ENCODE results near the gene SCRN2. TPM values are rescaled to one million over a fixed set of nuclear protein-coding genes. Genes with fewer than 3 reads are reported as not detected.
A peak's percentile ranks its signal among the peaks of the same experiment; 100 is the strongest.

The SCRN2 gene
- total and polyA plus RNA-seq, 12 donors = 6.3 to 136 (median 40.5) TPM

DNA sequence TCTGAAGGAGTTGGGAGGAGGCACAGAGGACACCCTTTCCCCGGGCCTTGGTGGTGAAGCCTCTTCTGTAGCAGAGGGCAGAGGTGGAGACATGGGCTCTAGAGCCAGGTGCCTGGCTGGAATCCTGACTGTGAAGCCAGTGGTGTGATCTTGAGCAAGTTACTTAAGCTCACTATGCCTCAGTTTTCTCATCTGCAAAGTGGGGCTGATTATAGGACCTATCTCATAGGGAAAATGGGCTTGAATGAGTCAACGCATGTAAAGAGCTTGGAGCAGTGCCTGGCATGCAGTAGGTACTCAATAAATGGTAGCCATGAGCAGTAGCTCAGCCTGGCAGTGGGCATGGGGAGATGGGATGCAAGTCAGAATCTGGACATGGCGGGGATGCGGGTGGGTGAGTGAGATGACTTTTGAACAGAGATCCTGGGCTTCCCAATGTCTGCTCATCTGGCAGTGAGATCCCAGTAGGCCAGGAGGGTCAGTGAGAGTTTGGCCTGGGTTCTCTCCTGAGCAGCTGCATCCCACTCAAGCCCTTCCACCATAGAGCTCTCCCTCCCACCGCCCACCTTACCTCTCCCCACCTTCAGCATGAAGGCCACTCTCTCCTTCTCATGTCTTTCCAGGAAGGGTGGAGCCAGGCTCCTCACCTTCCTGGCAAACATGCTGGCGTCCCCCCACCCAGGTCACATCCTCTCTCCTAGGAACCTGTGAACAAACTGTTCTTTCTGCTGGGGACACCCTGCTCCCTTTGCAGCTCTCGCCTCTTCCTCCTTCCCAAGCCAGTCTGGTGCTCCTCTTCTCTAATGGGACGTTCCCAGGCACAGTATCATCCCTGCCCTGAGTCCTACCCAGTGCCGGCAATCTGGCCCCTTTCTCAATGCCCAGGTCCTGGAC, 41.9 kb upstream of the SCRN2 start:
- Histone ChIP-seq H3K27ac (peak overlapping the region in 1 of 5 donors; percentile 26), H3K4me3 (no peak overlapping the region)

DNA sequence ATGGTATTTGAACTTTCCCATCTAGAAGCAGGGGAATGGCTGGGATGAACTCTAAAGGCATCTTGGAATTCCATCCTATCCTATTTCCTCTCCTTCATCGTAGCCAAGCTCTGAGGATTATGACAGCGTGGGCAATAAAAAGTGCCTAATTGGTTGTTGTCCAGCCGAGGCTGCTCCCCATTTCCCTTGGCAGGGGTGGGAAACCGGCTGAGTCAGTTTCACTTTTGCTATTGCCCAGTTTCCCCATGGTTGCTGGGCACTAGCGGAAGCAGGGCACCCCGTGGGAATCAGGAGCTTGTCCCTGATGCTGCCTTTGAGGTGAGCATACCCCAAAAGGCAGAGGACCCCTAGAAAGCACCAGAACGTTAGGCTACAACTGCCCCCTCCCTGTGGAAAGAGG, 41.2 kb upstream of the SCRN2 start:
- TF ChIP-seq POLR2A (IDR thresholded peaks at IDR 0.05) = no peak
- TF ChIP-seq, protein P1, sequence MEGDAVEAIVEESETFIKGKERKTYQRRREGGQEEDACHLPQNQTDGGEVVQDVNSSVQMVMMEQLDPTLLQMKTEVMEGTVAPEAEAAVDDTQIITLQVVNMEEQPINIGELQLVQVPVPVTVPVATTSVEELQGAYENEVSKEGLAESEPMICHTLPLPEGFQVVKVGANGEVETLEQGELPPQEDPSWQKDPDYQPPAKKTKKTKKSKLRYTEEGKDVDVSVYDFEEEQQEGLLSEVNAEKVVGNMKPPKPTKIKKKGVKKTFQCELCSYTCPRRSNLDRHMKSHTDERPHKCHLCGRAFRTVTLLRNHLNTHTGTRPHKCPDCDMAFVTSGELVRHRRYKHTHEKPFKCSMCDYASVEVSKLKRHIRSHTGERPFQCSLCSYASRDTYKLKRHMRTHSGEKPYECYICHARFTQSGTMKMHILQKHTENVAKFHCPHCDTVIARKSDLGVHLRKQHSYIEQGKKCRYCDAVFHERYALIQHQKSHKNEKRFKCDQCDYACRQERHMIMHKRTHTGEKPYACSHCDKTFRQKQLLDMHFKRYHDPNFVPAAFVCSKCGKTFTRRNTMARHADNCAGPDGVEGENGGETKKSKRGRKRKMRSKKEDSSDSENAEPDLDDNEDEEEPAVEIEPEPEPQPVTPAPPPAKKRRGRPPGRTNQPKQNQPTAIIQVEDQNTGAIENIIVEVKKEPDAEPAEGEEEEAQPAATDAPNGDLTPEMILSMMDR (IDR thresholded peaks at IDR 0.05) = no peak
- H3K27me3 ChIP-seq = no peaks in the 10 kb centered on the region
- H3K9me3 ChIP-seq (replicated peaks in 1 of 3) = no peaks in the 10 kb centered on the region
- peaks cover 12 to 28% of the 10 kb centered on the region in 2 donors for H3K4me1 ChIP-seq (replicated peaks in 1 of 2)
- H3K4me3 ChIP-seq = no peak overlapping the region
- WGBS, 4 donors = 39 to 61% (median 51%) methylated on average over 7 of the region's 7 CpGs
- peak overlapping the region in 1 of 5 donors; percentile 26 for H3K27ac ChIP-seq
- H3K36me3 ChIP-seq (replicated peaks in 1 of 2) = no peaks in the 10 kb centered on the region
- intact Hi-C loops (cut with DNase I) = no loop called here
- DNase-seq = peak in 4 of 7 donors; percentile 30 to 62 (median 36)

More for the DNA sequence above, 41.9 kb upstream of the SCRN2 start:
- DNase-seq = no peak
- Histone ChIP-seq H3K36me3 (replicated peaks in 1 of 2) (no peaks in the 10 kb centered on the region), H3K4me1 (replicated peaks in 1 of 2) (peaks cover 9 to 21% of the 10 kb centered on the region in 2 donors), H3K27me3 (no peaks in the 10 kb centered on the region), H3K9me3 (replicated peaks in 1 of 3) (no peaks in the 10 kb centered on the region)
- intact Hi-C loops (cut with DNase I) = no loop called here
- no peak for TF ChIP-seq POLR2A (IDR thresholded peaks at IDR 0.05)
- TF ChIP-seq, protein P1 (IDR thresholded peaks at IDR 0.05) = no peak
- WGBS, 4 donors = 85 to 95% (median 89%) methylated on average over 9 of the region's 9 CpGs

DNA sequence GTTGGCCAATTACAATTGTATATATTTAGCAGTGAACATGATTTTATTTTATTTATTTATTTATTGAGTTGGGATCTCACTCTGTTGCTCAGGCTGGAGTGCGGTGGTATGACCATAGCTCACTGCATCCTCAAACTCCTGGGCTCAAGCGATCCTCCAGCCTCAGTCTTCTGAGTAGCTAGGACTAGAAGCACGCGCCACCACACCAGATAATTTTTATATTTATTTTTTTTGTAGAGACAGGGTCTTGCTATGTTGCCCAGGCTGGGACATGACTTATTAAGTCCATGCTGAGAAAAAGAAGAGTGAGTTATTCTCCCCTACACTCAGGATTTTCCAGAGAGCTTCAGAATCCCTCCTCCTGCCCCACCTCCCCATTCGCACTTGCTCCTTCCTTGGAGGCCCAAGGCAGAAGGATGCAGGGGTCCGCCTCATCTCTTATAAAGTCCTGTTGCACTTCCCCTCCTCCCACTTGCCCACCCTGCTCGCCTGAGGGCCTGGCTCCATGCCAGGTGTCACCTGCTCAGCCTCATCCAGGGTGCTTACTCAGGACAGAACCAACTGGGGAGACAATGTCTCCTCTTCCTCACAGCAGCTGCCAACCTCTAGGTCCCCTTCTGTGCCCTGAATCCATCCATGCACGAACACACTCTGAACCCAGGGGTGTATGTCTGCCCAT, 38.8 kb upstream of the SCRN2 start:
- no peak overlapping the region for H3K27ac ChIP-seq
- H3K9me3 ChIP-seq (replicated peaks in 1 of 3) = no peaks in the 10 kb centered on the region
- peaks cover 5% of the 10 kb centered on the region for H3K27me3 ChIP-seq
- H3K4me3 ChIP-seq = no peak overlapping the region
- TF ChIP-seq, protein P1 (IDR thresholded peaks at IDR 0.05) = no peak
- TF ChIP-seq POLR2A (IDR thresholded peaks at IDR 0.05) = no peak
- H3K36me3 ChIP-seq (replicated peaks in 1 of 2) = no peaks in the 10 kb centered on the region
- H3K4me1 ChIP-seq (replicated peaks in 1 of 2) = peaks cover 12 to 26% of the 10 kb centered on the region in 2 donors
- WGBS, 4 donors = 84 to 90% (median 85%) methylated on average over 7 to 8 of the region's 8 CpGs
- DNase-seq = no peak
- intact Hi-C loops (cut with DNase I) = no loop called here

DNA sequence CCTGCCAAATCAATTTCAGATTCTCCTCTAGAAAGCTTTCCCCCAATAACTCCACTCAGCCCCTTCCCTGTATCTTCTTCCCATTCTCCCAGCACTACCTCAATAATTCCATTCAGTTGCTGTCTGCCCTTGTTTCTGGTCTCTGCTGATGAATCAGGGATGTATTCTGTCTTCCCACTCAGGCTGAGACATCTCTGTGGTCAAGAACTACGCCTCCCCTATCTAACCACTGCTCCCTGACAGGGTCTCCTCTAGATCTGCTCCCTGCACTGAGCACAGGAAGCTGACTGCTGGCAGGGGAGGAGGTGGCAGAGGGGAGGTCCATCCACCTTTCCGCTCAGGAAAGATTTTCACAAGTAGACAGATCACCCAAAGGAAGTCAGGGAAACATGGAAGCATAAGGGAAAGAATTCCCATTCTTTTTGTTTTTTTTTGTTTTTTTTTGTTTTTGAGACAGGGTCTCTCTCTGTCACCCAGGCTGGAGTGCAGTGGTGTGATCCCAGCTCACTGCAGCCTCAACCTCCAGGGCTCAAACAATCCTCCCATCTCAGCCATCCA, 38.0 kb upstream of the SCRN2 start:
- intact Hi-C loops (cut with DNase I) = no loop called here
- no peak for DNase-seq
- no peaks in the 10 kb centered on the region for H3K36me3 ChIP-seq (replicated peaks in 1 of 2)
- no peak overlapping the region for H3K27ac ChIP-seq
- WGBS, 4 donors = 67 to 78% (median 76%) methylated on average over 2 of the region's 2 CpGs
- H3K4me3 ChIP-seq = no peak overlapping the region
- no peak for TF ChIP-seq POLR2A (IDR thresholded peaks at IDR 0.05)
- peaks cover 7 to 18% of the 10 kb centered on the region in 2 donors for H3K4me1 ChIP-seq (replicated peaks in 1 of 2)
- peaks cover 5% of the 10 kb centered on the region for H3K27me3 ChIP-seq
- no peaks in the 10 kb centered on the region for H3K9me3 ChIP-seq (replicated peaks in 1 of 3)
